NCI-H146 treated with DMSO at 0.1 percent for 48 hours (cell line): ENCODE measurements around the gene TOGARAM2.
"Not testable (repeated sequence)": the region's sequence is repeated elsewhere in the genome, so short reads cannot be mapped to it uniquely, and the experiment has no call there.

Experiments used
- DNase-seq: peaks from one replicate; lab custom pipeline; 2025; ENCODE audit not compliant: unreplicated experiment; lab: John Stamatoyannopoulos, UW

Gene TOGARAM2

GRCh38 chr2:29071032-29071975 lies 90.2 kb downstream of the TOGARAM2 start:
- no peak for DNase-seq

GRCh38 chr2:29072251-29072650 lies 91.2 kb downstream of the TOGARAM2 start:
- no peak for DNase-seq

DNA sequence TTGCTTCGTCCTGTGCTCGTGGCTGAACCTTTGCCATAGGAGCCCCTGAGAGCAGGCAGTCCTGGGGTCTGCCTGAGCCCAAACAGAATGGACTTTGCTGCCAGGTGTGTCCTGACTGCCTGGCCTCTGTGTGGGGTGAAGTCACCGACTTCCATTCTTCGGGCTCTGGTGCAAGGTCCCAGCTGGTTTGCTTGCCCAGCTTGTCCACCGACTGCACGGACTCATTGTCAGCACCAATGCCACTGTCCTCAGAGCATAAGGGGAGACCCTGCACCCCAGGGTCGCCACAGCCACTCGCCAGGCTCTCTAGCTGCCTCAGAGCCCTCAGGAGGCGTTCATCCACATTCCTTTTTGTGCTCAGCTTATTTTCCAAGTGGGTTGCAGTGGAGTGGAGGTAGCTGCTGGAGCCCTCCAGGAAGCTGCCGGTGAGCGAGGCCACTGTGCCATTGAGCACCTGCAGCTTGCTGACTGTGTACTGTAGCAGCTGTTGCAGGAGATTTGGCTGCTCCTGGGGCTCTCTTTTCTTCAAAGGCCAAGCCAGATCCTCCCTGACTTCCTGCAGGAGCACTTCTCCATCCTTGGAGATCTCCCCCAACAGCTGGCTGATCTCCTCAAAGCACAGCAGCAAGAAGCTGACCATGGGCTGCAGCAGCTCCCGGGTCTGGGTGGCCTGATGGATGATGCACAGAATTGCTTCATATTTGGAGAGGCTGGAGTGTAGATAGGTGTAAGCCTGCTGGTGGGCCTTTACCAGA lies 92.0 kb downstream of the TOGARAM2 start:
- DNase-seq, result no peak

DNA sequence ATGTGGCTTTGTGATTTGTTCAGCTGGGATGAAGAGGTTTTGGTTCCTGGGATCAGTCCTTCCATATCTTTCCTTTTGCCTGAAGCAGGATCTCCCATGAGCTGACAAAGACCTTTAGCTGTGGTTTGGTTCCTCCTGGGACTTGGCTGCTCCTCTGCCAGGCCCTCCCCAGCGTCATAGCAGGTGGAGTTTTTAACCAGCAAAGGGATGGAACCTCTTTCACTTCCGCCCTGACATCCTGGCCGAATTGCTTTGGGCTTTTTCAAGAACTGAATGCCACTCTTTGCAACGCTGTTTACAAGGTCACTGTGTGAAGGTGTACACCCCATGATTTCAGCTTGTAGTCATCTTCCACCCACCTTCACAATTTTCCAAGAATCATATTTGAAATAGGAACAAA lies 92.8 kb downstream of the TOGARAM2 start:
- no peak for DNase-seq

GRCh38 chr2:29074411-29074810 lies 93.3 kb downstream of the TOGARAM2 start, which contains the start of gene PCARE:
PCARE (minus strand) TSS chr2:29074523; CDS start chr2:29074261, 262 bp downstream.
- no peak for DNase-seq

DNA sequence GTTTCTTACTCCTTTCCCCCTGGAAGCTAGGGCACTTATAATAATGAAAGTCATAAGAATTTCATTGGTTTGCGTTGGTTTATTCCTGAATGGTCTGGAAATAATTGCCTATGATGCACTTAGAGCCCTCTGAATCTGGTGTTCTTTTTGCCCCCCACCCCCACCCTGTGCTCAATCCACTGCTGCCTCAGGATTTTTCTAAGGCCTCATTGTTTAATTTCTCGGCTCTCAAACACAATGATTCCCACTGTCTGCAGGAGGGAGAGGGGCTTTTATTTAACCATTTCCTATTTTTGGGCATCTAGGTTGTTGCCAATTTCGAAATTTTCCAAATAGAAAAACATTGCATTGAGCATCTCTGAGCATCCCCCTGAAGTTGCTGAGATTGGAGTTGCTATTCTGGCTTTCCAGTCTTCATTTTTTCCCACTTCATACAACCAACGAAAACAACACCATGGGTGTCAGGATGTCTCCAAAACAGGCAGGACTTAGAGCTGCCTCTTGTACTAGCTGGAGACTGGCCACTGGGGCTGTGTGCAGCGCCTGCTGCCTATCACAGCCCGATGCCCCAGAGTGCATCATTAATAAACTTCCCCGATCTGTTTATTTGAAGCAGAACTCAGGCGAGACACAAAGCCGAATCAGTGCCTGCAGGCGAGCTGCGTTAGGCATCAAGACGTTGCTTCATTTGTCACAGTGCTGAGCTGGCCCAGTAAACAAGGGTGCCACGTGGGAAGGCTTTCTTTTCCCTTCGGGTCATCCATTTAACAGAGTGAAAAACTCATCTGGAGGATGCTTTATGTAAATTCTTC lies 95.0 kb downstream of the TOGARAM2 start:
- no peak for DNase-seq

DNA sequence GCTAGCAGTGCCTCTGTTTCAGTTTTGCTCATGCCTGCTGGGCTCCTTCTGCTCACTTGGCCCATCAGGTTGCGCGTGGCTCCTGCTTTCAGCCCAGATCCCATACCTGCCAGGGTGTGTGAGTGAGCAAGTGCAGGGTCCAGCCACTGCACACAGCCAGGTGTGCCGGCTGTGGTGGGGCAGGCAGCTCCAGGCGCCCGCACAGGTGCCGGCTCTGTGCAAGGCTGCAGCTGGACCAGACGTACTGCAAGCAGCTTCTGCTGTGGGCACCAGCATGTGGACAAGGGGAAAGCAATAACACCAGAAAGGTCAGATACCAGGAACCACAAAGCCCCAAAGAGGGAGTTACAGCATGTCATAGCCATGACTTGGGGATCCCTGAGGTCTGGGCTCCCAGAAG lies 98.8 kb downstream of the TOGARAM2 start:
- no peak for DNase-seq

- no peak for DNase-seq
Observed at GRCh38 chr2:29080886-29081743, 100.0 kb downstream of the TOGARAM2 start.

- no peak for DNase-seq
Observed at GRCh38 chr2:29082804-29083495, 101.9 kb downstream of the TOGARAM2 start.

DNA sequence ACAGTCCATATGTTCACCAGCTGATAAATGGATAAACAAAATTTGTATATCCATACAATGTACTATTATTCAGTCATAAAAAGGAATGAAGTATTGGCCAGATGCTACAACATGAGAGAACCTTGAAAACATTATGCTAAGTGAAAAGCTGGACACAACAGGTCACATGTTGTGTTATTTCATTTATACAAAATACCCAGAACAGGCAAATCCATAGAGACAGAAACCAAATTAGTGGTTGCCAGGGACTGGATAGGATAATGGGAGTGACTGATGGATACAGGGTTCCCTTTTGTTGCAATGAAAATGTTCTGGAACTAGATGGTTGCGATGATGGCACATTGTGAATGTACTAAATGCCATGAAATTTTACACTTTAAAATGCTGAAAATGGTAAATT lies 103.5 kb downstream of the TOGARAM2 start:
- DNase-seq, result no peak

DNA sequence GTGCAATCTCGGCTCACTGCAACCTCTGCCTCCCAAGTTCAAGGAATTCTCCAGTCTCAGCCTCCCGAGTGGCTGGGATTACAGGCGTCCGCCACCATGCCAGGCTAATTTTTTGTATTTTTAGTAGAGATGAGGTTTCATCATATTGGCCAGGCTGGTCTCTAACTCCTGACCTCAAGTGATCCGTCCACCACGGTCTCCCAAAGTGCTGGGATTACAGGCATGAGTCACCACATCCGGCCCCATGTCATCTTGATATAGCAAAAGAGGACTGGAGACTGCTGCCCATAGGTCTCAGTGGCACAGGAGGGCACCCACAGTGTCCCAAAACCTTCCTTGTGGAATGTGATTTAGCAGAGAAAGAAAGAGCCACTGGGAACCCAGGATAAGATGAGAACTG lies 109.2 kb downstream of the TOGARAM2 start:
- DNase-seq, result not testable (repeated sequence)

- no peak for DNase-seq
Observed at GRCh38 chr2:29096969-29097368, 115.9 kb downstream of the TOGARAM2 start.

- peak; percentile 73 for DNase-seq
Observed at GRCh38 chr2:29097569-29097968, 116.5 kb downstream of the TOGARAM2 start.

DNA sequence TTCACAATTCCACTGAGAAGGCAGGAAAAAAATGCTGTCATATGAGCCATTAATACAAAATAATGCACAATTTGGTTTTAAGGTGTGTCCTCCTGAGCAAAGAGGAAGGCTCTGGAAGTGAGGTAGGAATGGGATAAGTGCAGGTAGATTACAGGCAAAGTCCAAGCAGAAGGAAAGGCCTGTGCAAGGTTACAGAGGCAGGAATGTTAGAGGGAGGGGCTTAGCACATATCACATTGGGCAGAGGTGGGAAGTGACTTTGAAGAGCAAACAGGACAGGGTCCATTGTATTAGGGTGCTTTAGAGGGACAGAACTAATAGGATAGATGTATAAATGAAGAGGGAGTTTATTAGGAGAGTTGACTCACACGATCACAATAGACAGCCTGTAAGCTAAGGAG lies 119.5 kb downstream of the TOGARAM2 start:
- no peak for DNase-seq
